HepG2 (cell line): ENCODE measurements around the gene BCAN. TPM values are rescaled to one million over a fixed set of nuclear protein-coding genes. Genes with fewer than 3 reads are reported as not detected.
"Not testable (repeated sequence)": the region's sequence is repeated elsewhere in the genome, so short reads cannot be mapped to it uniquely, and the experiment has no call there.

Source experiments
- ATAC-seq: fragments of 200-7000 bp; cut with Tn5 transposase; 3 replicates; pipeline ENCODE4 v1.9.1; 2020; ENCODE audit warnings: mild to moderate bottlenecking, moderate library complexity
- BruUV-seq: library from RNA; stranded (reverse); fragments of 400-500 nt; replicated peaks from 2 replicates; lab custom pipeline; 2021; lab: Mats Ljungman, UMichigan
- CTCF ChIA-PET: fragments of 300-600 bp; formaldehyde crosslinking; extraction: SDS; loops from one replicate; lab custom pipeline; 2021; ENCODE audit warnings: low total read pairs, inconsistent platforms, low intra/inter-chr PET ratio; lab: Yijun Ruan, JAX
- POLR2A ChIA-PET: fragments of 350-600 bp; sonication (Branson Sonifier 250); formaldehyde crosslinking; loops from one replicate; lab custom pipeline; 2020; ENCODE audit warnings: antibody characterized with exemption, inconsistent platforms; lab: Yijun Ruan, JAX
- DNase-seq: peaks from one replicate; pipeline ENCODE4 v3.0.0-alpha.2; 2015; ENCODE audit warnings: low spot score
- FAIRE-seq: peaks from 3 replicates; lab custom pipeline; 2011; peaks lifted over from hg19 to GRCh38; lab: Jason Lieb, UNC
- H2AFZ ChIP-seq: one replicate; pipeline ENCODE4 v1.6.1; 2011; ENCODE audit warnings: low read length, inconsistent platforms
- H3K27ac ChIP-seq: fragments of 300-600 bp; 3 replicates; pipeline ENCODE4 v1.8.0; 2011; ENCODE audit warnings: mixed run types, mild to moderate bottlenecking, mixed read lengths, low read length, inconsistent platforms; ENCODE audit not compliant: insufficient read depth; ENCODE audit errors: extremely low read length
- H3K27me3 ChIP-seq, 2 experiments: fragments of 200-600 bp in 1 of 2; 2 replicates in 1 of 2; 3 replicates in 1 of 2; pipeline versions ENCODE4 v1.6.0 to v1.8.0; 2011; ENCODE audit warnings: low read length in 2 of 2, mild to moderate bottlenecking in 2 of 2, moderate library complexity in 2 of 2, inconsistent platforms in 1 of 2; ENCODE audit not compliant: insufficient read depth in 2 of 2, control insufficient read depth in 1 of 2
- H3K36me3 ChIP-seq, 2 experiments: fragments of 200-600 bp in 1 of 2; replicated peaks in 1 of 2; 2 replicates in 1 of 2; 3 replicates in 1 of 2; pipeline versions ENCODE4 v1.5.1 to v1.8.0; 2011; ENCODE audit warnings: low read length in 2 of 2, inconsistent platforms in 1 of 2; ENCODE audit not compliant: insufficient read depth in 2 of 2, control insufficient read depth in 1 of 2
- H3K4me1 ChIP-seq: 2 replicates; pipeline ENCODE4 v1.5.1; 2012; ENCODE audit warnings: low read length, inconsistent platforms; ENCODE audit not compliant: insufficient read depth
- H3K4me2 ChIP-seq: 2 replicates; pipeline ENCODE4 v1.6.0; 2011; ENCODE audit warnings: low read depth, low read length, inconsistent platforms
- H3K4me3 ChIP-seq, 3 experiments: fragments of 200-600 bp in 1 of 3; sonication (generic), shearing (Covaris generic) in 1 of 3; replicated peaks in 1 of 3; 2 replicates each; pipeline ENCODE4 v1.5.1; 2011 to 2016; ENCODE audit warnings: low read length in 3 of 3, inconsistent platforms in 2 of 3, low read depth in 2 of 3, mild to moderate bottlenecking in 2 of 3, control low read depth in 1 of 3, mixed read lengths in 1 of 3; ENCODE audit not compliant: insufficient read depth in 1 of 3
- H3K79me2 ChIP-seq: one replicate; pipeline ENCODE4 v1.6.1; 2011; ENCODE audit warnings: low read length, inconsistent platforms; ENCODE audit not compliant: insufficient read depth
- H3K9ac ChIP-seq: 2 replicates; pipeline ENCODE4 v1.6.0; 2011; ENCODE audit warnings: mild to moderate bottlenecking, low read depth, low read length, inconsistent platforms; ENCODE audit not compliant: insufficient read depth
- H3K9me3 ChIP-seq: 2 replicates; pipeline ENCODE4 v1.5.1; 2012; ENCODE audit warnings: mild to moderate bottlenecking, low read length
- H4K20me1 ChIP-seq: 2 replicates; pipeline ENCODE4 v1.6.0; 2011; ENCODE audit warnings: inconsistent platforms, mild to moderate bottlenecking, low read length, moderate library complexity; ENCODE audit not compliant: insufficient read depth
- CEBPG ChIP-seq: IDR thresholded peaks from 2 replicates; pipeline ENCODE4 v1.6.1; 2016
- RERE ChIP-seq: IDR thresholded peaks from 2 replicates; pipeline ENCODE4 v1.6.1; 2016; ENCODE audit warnings: low read depth, missing genetic modification reagents, missing compliant biosample characterization
- RFXAP ChIP-seq: sonication (generic); formaldehyde crosslinking; IDR thresholded peaks from 2 replicates; pipeline ENCODE4 v1.4.0; 2020; ENCODE audit warnings: missing genetic modification reagents, borderline replicate concordance
- SUZ12 ChIP-seq: fragments of 150-350 bp; IDR thresholded peaks from 2 replicates; pipeline ENCODE4 v1.6.1; 2014; ENCODE audit warnings: low read depth, low read length
- THRA ChIP-seq: sonication (generic); formaldehyde crosslinking; IDR thresholded peaks from 2 replicates; pipeline ENCODE4 v1.4.0; 2020; ENCODE audit warnings: missing genetic modification reagents, borderline replicate concordance
- ZNF101 ChIP-seq: sonication (generic); formaldehyde crosslinking; IDR thresholded peaks from 2 replicates; pipeline ENCODE4 v1.4.0; 2020; ENCODE audit warnings: mild to moderate bottlenecking, low read depth, missing genetic modification reagents, borderline replicate concordance
- ZNF513 ChIP-seq: sonication (generic); formaldehyde crosslinking; conservative IDR thresholded peaks from 2 replicates; pipeline ENCODE4 v1.5.0; 2020; ENCODE audit warnings: missing genetic modification reagents
- ZSCAN20 ChIP-seq: sonication (generic); formaldehyde crosslinking; IDR thresholded peaks from 2 replicates; pipeline ENCODE4 v1.4.0; 2020; ENCODE audit warnings: missing genetic modification reagents, mild to moderate bottlenecking, borderline replicate concordance
- WGBS: methylation state at CpG from one replicate; pipeline ENCODE4 v1.1.6; 2017; ENCODE audit warnings: low lambda C conversion rate; 5-methylcytosine and 5-hydroxymethylcytosine counted together
- in situ Hi-C: cut with HindIII; loops from 2 replicates; pipeline ENCODE4 v1.10.0; 2017; ENCODE audit warnings: low pct_unique_long_range_greater_than_20kb; ENCODE audit not compliant: extremely low pct_ligation_motif_present
- intact Hi-C: fragments of 100-400 bp; cut with micrococcal nuclease; formaldehyde crosslinking; loops from one replicate; pipeline ENCODE4 v1.10.0; 2022; ENCODE audit not compliant: unreplicated experiment
- polyA plus RNA-seq, 8 experiments: library from polyadenylated mRNA; depleted of rRNA in 3 of 8; stranded (reverse) in 7 of 8; unstranded in 1 of 8; fragments of >200 nt; fragmentation: Illumina TruSeq in 4 of 8; extraction: Trizol in 4 of 8; gene quantifications; 2 replicates each; pipeline versions ENCODE4 v1.2.1 to v1.2.3, GENCODE V29; 2011 to 2016; ENCODE audit warnings: low read depth in 4 of 8, missing spikeins in 1 of 8, mixed read lengths in 1 of 8; ENCODE audit not compliant: insufficient read depth in 1 of 8
- total RNA-seq, 5 experiments: library from RNA; depleted of rRNA; stranded (reverse); fragments of >200 nt; fragmentation: Illumina TruSeq; extraction: Trizol; gene quantifications; 2 replicates each; pipeline ENCODE4 v1.2.3, GENCODE V29; 2016; ENCODE audit warnings: low read depth in 1 of 5

BCAN gene
- total and polyA plus RNA-seq, 2 of the 13 experiments (the other 11 are each of a cell fraction or from before 2014, with no cell fraction given), result not detected

DNA sequence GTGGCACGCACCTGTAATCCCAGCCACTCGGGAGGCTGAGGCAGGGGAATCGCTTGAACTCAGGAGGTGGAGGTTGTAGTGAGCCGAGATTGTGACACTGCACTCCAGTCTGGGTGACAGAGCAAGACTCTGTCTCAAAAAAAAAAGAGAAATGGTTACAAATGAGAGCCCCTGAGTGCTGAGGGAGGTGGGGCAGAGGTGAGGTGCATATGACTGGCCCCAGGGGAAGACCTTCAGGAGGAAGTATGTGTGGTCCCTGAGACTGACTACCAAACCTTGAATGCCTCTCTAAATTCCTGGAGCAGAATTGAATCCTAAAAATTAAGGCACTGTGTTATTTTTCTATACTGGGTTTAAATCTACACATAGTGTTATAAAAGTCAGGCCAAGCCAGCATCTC lies 34.6 kb upstream of the BCAN start:
- intact Hi-C loops, H3K27ac ChIP-seq, ATAC-seq, H4K20me1 ChIP-seq, H3K9me3 ChIP-seq, H3K4me3 ChIP-seq, H3K36me3 ChIP-seq, H2AFZ ChIP-seq, H3K79me2 ChIP-seq, H3K27me3 ChIP-seq, POLR2A ChIA-PET, H3K4me2 ChIP-seq, DNase-seq, BruUV-seq, in situ Hi-C loops, FAIRE-seq, H3K9ac ChIP-seq: not testable (repeated sequence)
- WGBS, result 4% methylated on average over 4 of the region's 4 CpGs
- peaks cover 24% of the 10 kb centered on the region for H3K4me1 ChIP-seq
- CTCF ChIA-PET, result interaction anchor here (3.5 kb wide), 1 partner anchor 24 kb away, joined by 86 read pairs; no protein-coding TSS in a partner anchor

DNA sequence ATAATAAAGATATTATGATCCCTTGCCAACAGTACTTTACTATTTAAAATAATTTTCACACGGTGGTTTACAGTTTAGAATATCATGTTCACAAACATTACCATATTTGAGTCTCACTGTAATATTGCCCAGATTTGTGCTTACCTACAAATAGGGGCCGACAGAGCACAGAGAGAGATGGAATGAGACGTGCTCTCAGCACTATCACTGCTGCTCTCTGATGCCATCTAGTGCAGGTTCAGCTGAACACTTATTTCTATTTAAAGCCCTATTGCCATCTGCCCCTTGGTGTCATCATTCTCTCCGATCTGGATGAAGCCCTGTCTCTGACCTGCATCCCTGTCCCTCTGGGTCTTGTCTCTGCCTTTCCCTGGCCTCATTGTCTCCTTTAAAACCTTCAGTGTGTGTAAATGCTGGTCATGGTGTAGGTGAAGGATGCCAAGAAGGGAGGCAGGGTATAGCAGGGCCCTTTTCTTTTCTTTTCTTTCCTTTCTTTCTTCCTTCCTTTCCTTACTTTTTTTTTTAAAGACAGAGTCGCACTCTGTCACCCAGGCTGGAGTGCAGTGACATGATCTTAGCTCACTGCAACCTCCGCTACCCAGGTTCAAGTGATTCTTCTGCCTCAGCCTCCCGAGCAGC lies 33.8 kb upstream of the BCAN start:
- no peak overlapping the region for H3K9ac ChIP-seq
- POLR2A ChIA-PET, result interaction anchor here (0.7 to 1.0 kb wide), 3 partner anchors 15 to 103 kb away, joined by 3 to 4 read pairs (median 3); partner anchors contain the start of gene NAXE
- no peaks in the 10 kb centered on the region for H4K20me1 ChIP-seq
- intact Hi-C loops (loop anchor here (1.0 kb wide), 1 partner anchor 24 kb away; no protein-coding TSS in a partner anchor), in situ Hi-C loops (no loop called here)
- H3K9me3 ChIP-seq, result no peaks in the 10 kb centered on the region
- no peaks in the 10 kb centered on the region; a peak in 1 of 5 replicates for H3K27me3 ChIP-seq
- ATAC-seq (peak; percentile 96), FAIRE-seq (peak; percentile 79), DNase-seq (peak; percentile 70)
- no peak overlapping the region for H3K27ac ChIP-seq
- H3K4me2 ChIP-seq, result no peak overlapping the region
- 13% methylated on average over 7 of the region's 7 CpGs for WGBS
- no peaks in the 10 kb centered on the region for H3K79me2 ChIP-seq
- CTCF ChIA-PET, result interaction anchor here (3.5 kb wide), 1 partner anchor 25 kb away, joined by 86 read pairs; no protein-coding TSS in a partner anchor
- peak overlapping the region; percentile 54 for H2AFZ ChIP-seq
- no peaks in the 10 kb centered on the region for H3K36me3 ChIP-seq
- H3K4me3 ChIP-seq, result no peak overlapping the region
- BruUV-seq, result no TSS peak
- peaks cover 24% of the 10 kb centered on the region for H3K4me1 ChIP-seq
- TF ChIP-seq THRA (CRISPR knock-in tag) (no peak), ZSCAN20 (no peak), ZNF513 (no peak), SUZ12 (no peak), ZNF101 (CRISPR knock-in tag) (no peak), RFXAP (no peak), CEBPG (CRISPR knock-in tag) (0 out of 2 replicates have a peak, but pooled peaks have one; percentile 31), RERE (CRISPR knock-in tag) (no peak)
